ENCODE data around the gene G6PD. TPM values are rescaled to one million over a fixed set of nuclear protein-coding genes. Genes with fewer than 3 reads are reported as not detected.

G6PD gene
- total RNA-seq, 1 donor: 32.0 TPM

- Histone ChIP-seq H3K4me3 (ENCODE audit: low read length) (no peak overlapping the region), H3K27me3 (ENCODE audit: insufficient read depth, low read length) (no peaks in the 10 kb centered on the region), H3K4me1 (ENCODE audit: insufficient read depth, low read length) (peaks cover 42% of the 10 kb centered on the region), H3K9me3 (ENCODE audit: low read depth, low read length) (no peaks in the 10 kb centered on the region)
These were observed 58.1 kb downstream of the G6PD start for GRCh38 chrX:154488336-154489075.

GRCh38 chrX:154487518-154488290 is 58.9 kb downstream of the G6PD start:
- Histone ChIP-seq H3K27me3 (ENCODE audit: insufficient read depth, low read length) (no peaks in the 10 kb centered on the region), H3K4me3 (ENCODE audit: low read length) (no peak overlapping the region), H3K4me1 (ENCODE audit: insufficient read depth, low read length) (peaks cover 42% of the 10 kb centered on the region), H3K9me3 (ENCODE audit: low read depth, low read length) (no peaks in the 10 kb centered on the region)

- H3K9me3 ChIP-seq (ENCODE audit: low read depth, low read length): no peaks in the 10 kb centered on the region
- peaks cover 42% of the 10 kb centered on the region for H3K4me1 ChIP-seq (ENCODE audit: insufficient read depth, low read length)
- peak within 1 kb of the TSS; percentile 55 for H3K4me3 ChIP-seq (ENCODE audit: low read length)
- H3K27me3 ChIP-seq (ENCODE audit: insufficient read depth, low read length): no peaks in the 10 kb centered on the region
These were observed 60.0 kb downstream of the G6PD start, which contains the start of gene UBL4A for GRCh38 chrX:154486396-154487207. Gene UBL4A, minus strand, starts transcription at chrX:154486615. Its CDS starts 31 bp downstream, at chrX:154486584.

GRCh38 chrX:154486052-154486395 is 60.6 kb downstream of the G6PD start:
- peaks cover 38% of the 10 kb centered on the region for H3K4me1 ChIP-seq (ENCODE audit: insufficient read depth, low read length)
- H3K27me3 ChIP-seq (ENCODE audit: insufficient read depth, low read length): no peaks in the 10 kb centered on the region
- no peaks in the 10 kb centered on the region for H3K9me3 ChIP-seq (ENCODE audit: low read depth, low read length)
- H3K4me3 ChIP-seq (ENCODE audit: low read length): peak overlapping the region; percentile 55

- Histone ChIP-seq H3K4me1 (ENCODE audit: insufficient read depth, low read length) (peaks cover 36% of the 10 kb centered on the region), H3K4me3 (ENCODE audit: low read length) (peak overlapping the region; percentile 55), H3K9me3 (ENCODE audit: low read depth, low read length) (no peaks in the 10 kb centered on the region), H3K27me3 (ENCODE audit: insufficient read depth, low read length) (no peaks in the 10 kb centered on the region)
These were observed 61.2 kb downstream of the G6PD start for GRCh38 chrX:154485150-154486051.

GRCh38 chrX:154484255-154485149 is 62.1 kb downstream of the G6PD start:
- peaks cover 36% of the 10 kb centered on the region for H3K4me1 ChIP-seq (ENCODE audit: insufficient read depth, low read length)
- H3K27me3 ChIP-seq (ENCODE audit: insufficient read depth, low read length): no peaks in the 10 kb centered on the region
- H3K9me3 ChIP-seq (ENCODE audit: low read depth, low read length): no peaks in the 10 kb centered on the region
- no peak overlapping the region for H3K4me3 ChIP-seq (ENCODE audit: low read length)

- Histone ChIP-seq H3K4me1 (ENCODE audit: insufficient read depth, low read length) (peaks cover 33% of the 10 kb centered on the region), H3K4me3 (ENCODE audit: low read length) (no peak overlapping the region), H3K27me3 (ENCODE audit: insufficient read depth, low read length) (no peaks in the 10 kb centered on the region), H3K9me3 (ENCODE audit: low read depth, low read length) (no peaks in the 10 kb centered on the region)
These were observed 63.3 kb downstream of the G6PD start for GRCh38 chrX:154483325-154483724.

GRCh38 chrX:154482786-154483185 is 63.9 kb downstream of the G6PD start:
- peaks cover 37% of the 10 kb centered on the region for H3K4me1 ChIP-seq (ENCODE audit: insufficient read depth, low read length)

GRCh38 chrX:154481911-154482601 is 64.6 kb downstream of the G6PD start:
- Histone ChIP-seq H3K4me1 (ENCODE audit: insufficient read depth, low read length) (peaks cover 34% of the 10 kb centered on the region), H3K9me3 (ENCODE audit: low read depth, low read length) (no peaks in the 10 kb centered on the region), H3K4me3 (ENCODE audit: low read length) (no peak overlapping the region), H3K27me3 (ENCODE audit: insufficient read depth, low read length) (no peaks in the 10 kb centered on the region)

More at GRCh38 chrX:154482786-154483185, 63.9 kb downstream of the G6PD start:
- Histone ChIP-seq H3K9me3 (ENCODE audit: low read depth, low read length) (no peaks in the 10 kb centered on the region), H3K27me3 (ENCODE audit: insufficient read depth, low read length) (no peaks in the 10 kb centered on the region), H3K4me3 (ENCODE audit: low read length) (no peak overlapping the region)

Other genes with a start within 250 kb of the G6PD start
- gene FLNA, start 172.2 kb downstream of the G6PD start, total RNA-seq: 933 TPM
- 39.3 TPM for gene EMD, start 167.6 kb downstream of the G6PD start, total RNA-seq
- gene RPL10, start 148.5 kb downstream of the G6PD start, total RNA-seq: 8,353 TPM
- 30.2 TPM for gene DNASE1L1, start 137.6 kb downstream of the G6PD start, total RNA-seq
- 33.2 TPM for gene TAFAZZIN, start 135.3 kb downstream of the G6PD start, total RNA-seq
- gene ATP6AP1, start 118.2 kb downstream of the G6PD start, total RNA-seq: 47.9 TPM
- gene GDI1, start 109.7 kb downstream of the G6PD start, total RNA-seq: 67.6 TPM
- 19.1 TPM for gene FAM50A, start 102.7 kb downstream of the G6PD start, total RNA-seq
- gene PLXNA3, start 88.6 kb downstream of the G6PD start, total RNA-seq: 5.5 TPM
- gene LAGE3, start 67.6 kb downstream of the G6PD start, total RNA-seq: 2.6 TPM
- gene UBL4A, start 60.2 kb downstream of the G6PD start, total RNA-seq: 15.2 TPM
- gene SLC10A3, start 56.2 kb downstream of the G6PD start, total RNA-seq: 15.0 TPM
- 12.8 TPM for gene FAM3A, start 30.6 kb downstream of the G6PD start, total RNA-seq
- gene IKBKG, start 774 bp upstream of the G6PD start, total RNA-seq: 11.8 TPM
- not detected for gene CTAG1A, start 38.3 kb upstream of the G6PD start, total RNA-seq
- not detected for gene CTAG1B, start 72.4 kb upstream of the G6PD start, total RNA-seq
- gene CTAG2, start 106.7 kb upstream of the G6PD start, total RNA-seq: not detected
- 10.1 TPM for gene GAB3, start 204.2 kb upstream of the G6PD start, total RNA-seq
- gene DKC1, start 216.0 kb upstream of the G6PD start, total RNA-seq: 39.3 TPM

All from mononuclear cell (primary cell).